GM23248 (cell line): Measurements from ENCODE around the gene PXDN. TPM values are rescaled to one million over a fixed set of nuclear protein-coding genes. Genes with fewer than 3 reads are reported as not detected.
"Not testable (repeated sequence)": the region's sequence is repeated elsewhere in the genome, so short reads cannot be mapped to it uniquely, and the experiment has no call there.

Experiments
- DNase-seq: peaks from one replicate; pipeline ENCODE4 v3.0.0-alpha.2; 2015
- H2AFZ ChIP-seq: fragments of 200-600 bp; sonication (generic); 2 replicates; pipeline ENCODE4 v1.6.1; 2016; ENCODE audit warnings: antibody characterized with exemption
- H3F3A ChIP-seq: fragments of 200-600 bp; sonication (generic); 2 replicates; pipeline ENCODE4 v1.6.1; 2016; ENCODE audit warnings: mild to moderate bottlenecking, antibody characterized with exemption, mixed run types; ENCODE audit not compliant: insufficient read depth
- H3K27ac ChIP-seq: fragments of 200-600 bp; sonication (generic); 2 replicates; pipeline ENCODE4 v1.5.1; 2016; ENCODE audit warnings: mild to moderate bottlenecking
- H3K27me3 ChIP-seq: fragments of 200-600 bp; sonication (generic); replicated peaks from 2 replicates; pipeline ENCODE4 v1.6.1; 2016; ENCODE audit warnings: mild to moderate bottlenecking; ENCODE audit not compliant: insufficient read depth
- H3K36me3 ChIP-seq: fragments of 200-600 bp; sonication (generic); 2 replicates; pipeline ENCODE4 v1.6.1; 2016; ENCODE audit warnings: low read depth, mild to moderate bottlenecking
- H3K4me1 ChIP-seq: fragments of 200-600 bp; sonication (generic); 2 replicates; pipeline ENCODE4 v1.6.1; 2016; ENCODE audit warnings: mild to moderate bottlenecking; ENCODE audit not compliant: insufficient read depth
- H3K4me2 ChIP-seq: fragments of 200-600 bp; sonication (generic); one replicate; pipeline ENCODE4 v1.6.1; 2016; ENCODE audit warnings: mild to moderate bottlenecking; ENCODE audit not compliant: unreplicated experiment
- H3K4me3 ChIP-seq: fragments of 200-600 bp; sonication (generic); 2 replicates; pipeline ENCODE4 v1.5.1; 2016; ENCODE audit warnings: mild to moderate bottlenecking
- H3K79me2 ChIP-seq: fragments of 200-600 bp; sonication (generic); 2 replicates; pipeline ENCODE4 v1.6.1; 2016; ENCODE audit warnings: mild to moderate bottlenecking; ENCODE audit not compliant: insufficient read depth
- H3K9ac ChIP-seq: fragments of 200-600 bp; sonication (generic); 2 replicates; pipeline ENCODE4 v1.6.1; 2016; ENCODE audit warnings: mild to moderate bottlenecking
- H3K9me2 ChIP-seq: fragments of 200-600 bp; sonication (generic); 2 replicates; pipeline ENCODE4 v1.6.1; 2016; ENCODE audit warnings: mixed run types, mild to moderate bottlenecking, moderate library complexity; ENCODE audit not compliant: insufficient read depth
- H3K9me3 ChIP-seq: fragments of 200-600 bp; sonication (generic); one replicate; pipeline ENCODE4 v1.6.1; 2017; ENCODE audit warnings: low read depth
- H4K20me1 ChIP-seq: fragments of 200-600 bp; sonication (generic); 2 replicates; pipeline ENCODE4 v1.6.0; 2016; ENCODE audit not compliant: insufficient read depth
- EZH2 ChIP-seq: fragments of 200-600 bp; sonication (generic); IDR thresholded peaks from 2 replicates; pipeline ENCODE4 v1.6.1; 2018; ENCODE audit warnings: antibody characterized with exemption, mild to moderate bottlenecking; ENCODE audit not compliant: insufficient read depth, poor library complexity, severe bottlenecking
- EZH2phosphoT487 ChIP-seq: fragments of 200-600 bp; sonication (generic); IDR thresholded peaks from 2 replicates; pipeline ENCODE4 v1.6.1; 2018; ENCODE audit warnings: antibody characterized with exemption, moderate library complexity, mild to moderate bottlenecking, low read depth; ENCODE audit not compliant: insufficient read depth
- WGBS, 2 experiments: methylation state at CpG; one replicate each; pipeline ENCODE4 v1.1.6; 2015 to 2017; ENCODE audit warnings: low lambda C conversion rate in 2 of 2, low coverage in 1 of 2; ENCODE audit errors: missing lambda C conversion rate in 2 of 2; 5-methylcytosine and 5-hydroxymethylcytosine counted together
- in situ Hi-C: fragments of 300-500 bp; cut with MboI; formaldehyde crosslinking; loops from 2 replicates; pipeline ENCODE4 v1.15.0; 2020
- polyA plus RNA-seq: library from polyadenylated mRNA; unstranded; fragments of >200 nt; fragmentation: Nextera tagmentation; extraction: Ambion mirVana; gene quantifications from 2 replicates; pipeline ENCODE4 v1.2.1, GENCODE V29; 2016
- total RNA-seq: library from RNA; depleted of rRNA; stranded (reverse); fragments of >200 nt; shearing (Covaris generic); gene quantifications from 2 replicates; pipeline ENCODE4 v1.2.3, GENCODE V29; 2014

The PXDN gene
- total and polyA plus RNA-seq, 2 experiments from 2014 or later: 222 to 263 TPM

- no peaks in the 10 kb centered on the region for H3K4me1 ChIP-seq
- H2AFZ ChIP-seq: no peak overlapping the region
- WGBS, 2 experiments: 87 to 90% methylated on average over 9 of the region's 9 CpGs
- H3K9me2 ChIP-seq: no peaks in the 10 kb centered on the region
- H3K27me3 ChIP-seq: no peaks in the 10 kb centered on the region
- peaks cover 5% of the 10 kb centered on the region for H4K20me1 ChIP-seq
- no peak overlapping the region for H3K4me2 ChIP-seq
- no peak overlapping the region for H3K27ac ChIP-seq
- no peaks in the 10 kb centered on the region for H3K36me3 ChIP-seq
- no peak for TF ChIP-seq EZH2
- no peak for TF ChIP-seq EZH2phosphoT487
- in situ Hi-C loops: no loop called here
- no peak overlapping the region for H3K4me3 ChIP-seq
- peaks cover 84% of the 10 kb centered on the region for H3K79me2 ChIP-seq
- H3F3A ChIP-seq: no peaks in the 10 kb centered on the region
- no peak for DNase-seq
- no peaks in the 10 kb centered on the region for H3K9me3 ChIP-seq
- H3K9ac ChIP-seq: no peak overlapping the region
Measured at GRCh38 chr2:1701020-1701419, 43.3 kb downstream of the PXDN start.

DNA sequence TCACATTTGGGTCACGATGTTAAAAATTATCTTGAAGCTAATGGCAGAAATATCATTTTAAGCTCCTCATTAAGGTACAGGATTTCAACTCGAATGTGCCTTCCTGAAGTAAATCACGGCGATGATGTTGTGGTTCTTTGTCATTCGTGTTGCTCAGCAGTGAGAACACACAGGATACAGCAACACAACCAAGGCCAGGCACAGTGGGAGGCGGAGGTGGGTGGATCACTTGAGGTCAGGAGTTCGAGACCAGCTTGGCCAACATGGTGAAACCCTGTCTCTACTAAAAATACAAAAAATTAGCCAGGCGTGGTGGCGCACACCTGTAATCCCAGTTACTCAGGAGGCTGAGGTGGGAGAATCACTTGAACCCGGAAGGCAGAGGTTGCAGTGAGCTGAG lies 43.9 kb downstream of the PXDN start:
- H3K9ac ChIP-seq, H3K4me2 ChIP-seq, H3K9me2 ChIP-seq, H3K27me3 ChIP-seq, H4K20me1 ChIP-seq, DNase-seq, H3F3A ChIP-seq, H3K36me3 ChIP-seq, H3K4me3 ChIP-seq, H3K27ac ChIP-seq, H3K4me1 ChIP-seq, in situ Hi-C loops, H3K9me3 ChIP-seq, H2AFZ ChIP-seq: not testable (repeated sequence)
- WGBS, 2 experiments: 93 to 96% methylated on average over 10 of the region's 10 CpGs
- H3K79me2 ChIP-seq: peaks cover 83% of the 10 kb centered on the region

- Histone ChIP-seq H3K27ac (no peak overlapping the region), H3K9ac (no peak overlapping the region), H2AFZ (no peak overlapping the region), H3K4me2 (no peak overlapping the region), H3K79me2 (peaks cover 91% of the 10 kb centered on the region), H3K27me3 (no peaks in the 10 kb centered on the region), H4K20me1 (no peaks in the 10 kb centered on the region; the same call in none of the 2 replicates), H3K9me2 (no peaks in the 10 kb centered on the region), H3K4me1 (no peaks in the 10 kb centered on the region), H3F3A (no peaks in the 10 kb centered on the region), H3K9me3 (no peaks in the 10 kb centered on the region), H3K4me3 (no peak overlapping the region), H3K36me3 (no peaks in the 10 kb centered on the region)
- in situ Hi-C loops: no loop called here
- DNase-seq: no peak
- WGBS, 2 experiments: 70 to 72% methylated on average over 10 of the region's 10 CpGs
- TF ChIP-seq EZH2: no peak
- TF ChIP-seq EZH2phosphoT487: no peak
Measured at GRCh38 chr2:1698188-1698945, 45.9 kb downstream of the PXDN start.

DNA sequence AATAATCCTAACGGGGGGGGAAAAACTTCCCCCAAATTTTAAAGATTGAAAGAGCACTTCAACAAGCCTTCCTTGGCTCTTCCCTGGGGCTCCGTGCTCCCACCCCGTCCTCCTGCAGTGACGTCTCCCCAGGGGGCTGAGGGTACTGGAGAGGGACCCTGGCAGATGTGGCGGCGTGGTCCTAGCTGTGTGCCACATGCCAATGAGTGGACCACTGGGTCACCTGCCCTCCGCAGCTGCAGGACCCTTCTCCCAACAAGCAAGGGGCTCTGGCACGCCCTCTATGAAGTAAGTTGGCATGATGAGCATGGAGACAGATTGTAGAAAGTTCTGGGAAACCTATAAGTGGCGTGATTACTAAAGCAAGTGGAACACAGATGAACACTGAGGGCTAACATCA lies 46.7 kb downstream of the PXDN start:
- DNase-seq: no peak
- Histone ChIP-seq H3K4me1 (no peaks in the 10 kb centered on the region), H3K27ac (no peak overlapping the region), H3K36me3 (no peaks in the 10 kb centered on the region), H2AFZ (no peak overlapping the region), H3K9me3 (no peaks in the 10 kb centered on the region), H3F3A (no peaks in the 10 kb centered on the region), H4K20me1 (no peaks in the 10 kb centered on the region; the same call in none of the 2 replicates), H3K4me2 (no peak overlapping the region), H3K9me2 (no peaks in the 10 kb centered on the region), H3K4me3 (no peak overlapping the region), H3K79me2 (peaks cover 95% of the 10 kb centered on the region), H3K9ac (no peak overlapping the region), H3K27me3 (no peaks in the 10 kb centered on the region)
- in situ Hi-C loops: no loop called here
- WGBS, 2 experiments: 98 to 99% methylated on average over 9 of the region's 9 CpGs
- TF ChIP-seq EZH2: no peak
- no peak for TF ChIP-seq EZH2phosphoT487

- H3K4me3 ChIP-seq: no peak overlapping the region
- DNase-seq: no peak
- no peaks in the 10 kb centered on the region for H3K9me2 ChIP-seq
- no peak overlapping the region for H3K9ac ChIP-seq
- H3K4me2 ChIP-seq: no peak overlapping the region
- no peak overlapping the region for H3K27ac ChIP-seq
- TF ChIP-seq EZH2phosphoT487 (no peak), EZH2 (no peak)
- WGBS, 2 experiments: 92 to 97% methylated on average over 3 of the region's 3 CpGs
- in situ Hi-C loops: no loop called here
- H2AFZ ChIP-seq: no peak overlapping the region
- no peaks in the 10 kb centered on the region for H3K4me1 ChIP-seq
- peaks cover 95% of the 10 kb centered on the region for H3K79me2 ChIP-seq
- H4K20me1 ChIP-seq: no peaks in the 10 kb centered on the region; the same call in none of the 2 replicates
- H3F3A ChIP-seq: no peaks in the 10 kb centered on the region
- peaks cover 7% of the 10 kb centered on the region; the same call in 1 of the 2 replicates for H3K36me3 ChIP-seq
- no peaks in the 10 kb centered on the region for H3K27me3 ChIP-seq
- no peaks in the 10 kb centered on the region for H3K9me3 ChIP-seq
Measured at GRCh38 chr2:1696472-1696871, 47.8 kb downstream of the PXDN start.
